ENCODE measurements around the gene MUC22. TPM values are rescaled to one million over a fixed set of nuclear protein-coding genes. Genes with fewer than 3 reads are reported as not detected.
"Not testable (repeated sequence)": the region's sequence is repeated elsewhere in the genome, so short reads cannot be mapped to it uniquely, and the experiment has no call there.

The MUC22 gene
- total and polyA plus RNA-seq, 7 experiments from 2014 or later: not detected

DNA sequence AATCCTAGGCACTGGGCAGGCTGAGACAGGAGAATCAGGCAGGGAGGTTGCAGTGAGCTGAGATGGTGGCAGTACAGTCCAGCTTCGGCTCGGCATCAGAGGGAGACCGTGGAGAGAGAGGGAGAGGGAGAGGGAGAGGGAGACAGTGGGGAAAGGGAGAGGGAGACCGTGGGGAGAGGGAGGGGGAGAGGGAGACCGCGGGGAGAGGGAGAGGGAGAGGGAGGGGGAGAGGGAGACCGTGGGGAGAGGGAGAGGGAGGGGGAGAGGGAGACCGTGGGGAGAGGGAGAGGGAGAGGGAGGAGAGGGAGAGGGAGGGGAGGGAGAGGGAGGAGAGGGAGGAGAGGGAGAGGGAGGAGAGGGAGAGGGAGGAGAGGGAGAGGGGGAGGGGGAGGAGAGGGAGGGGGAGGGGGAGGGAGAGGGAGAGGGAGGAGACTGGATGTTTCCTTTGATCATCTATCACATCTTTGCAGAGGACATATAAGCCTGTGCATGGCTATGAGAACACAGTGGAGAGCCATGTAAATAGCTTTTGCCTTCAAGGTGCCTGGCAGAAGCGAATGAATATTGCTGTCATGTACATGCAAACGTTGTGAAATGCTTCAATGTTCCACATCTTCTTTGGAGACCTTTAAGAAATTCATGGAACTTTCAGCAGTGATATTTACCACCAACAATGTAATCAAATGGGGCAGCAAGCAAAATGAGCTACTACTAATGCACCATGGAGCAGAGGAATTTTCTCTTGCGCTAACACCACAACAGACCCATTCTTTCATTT, 57.8 kb downstream of the MUC22 start:
- H3K4me1 ChIP-seq (ENCODE audit: control insufficient read depth in 2 of 2, insufficient read depth in 2 of 2, low read length in 2 of 2); H3K9me3 ChIP-seq (ENCODE audit: control insufficient read depth in 2 of 3, low read length in 3 of 3); H3K27me3 ChIP-seq (ENCODE audit: control insufficient read depth in 2 of 2, insufficient read depth in 2 of 2, low read length in 2 of 2); H3K27me3 Mint-ChIP-seq; DNase-seq; H3K4me3 Mint-ChIP-seq; POLR2A ChIA-PET; H3K9me3 Mint-ChIP-seq; H3K4me1 Mint-ChIP-seq; H3K4me3 ChIP-seq (ENCODE audit: low read length); H3K36me3 Mint-ChIP-seq; intact Hi-C loops (cut with micrococcal nuclease); H3K36me3 ChIP-seq (ENCODE audit: control insufficient read depth in 2 of 3, insufficient read depth in 3 of 3, low read length in 3 of 3); H3K27ac Mint-ChIP-seq; ATAC-seq; H3K27ac ChIP-seq (ENCODE audit: low read depth, low read length): not testable (repeated sequence)
- CTCF ChIA-PET: interaction anchor here (1.5 to 3.4 kb wide), 3 partner anchors 19 to 184 kb away, joined by 3 to 15 read pairs (median 10); no protein-coding TSS in a partner anchor

DNA sequence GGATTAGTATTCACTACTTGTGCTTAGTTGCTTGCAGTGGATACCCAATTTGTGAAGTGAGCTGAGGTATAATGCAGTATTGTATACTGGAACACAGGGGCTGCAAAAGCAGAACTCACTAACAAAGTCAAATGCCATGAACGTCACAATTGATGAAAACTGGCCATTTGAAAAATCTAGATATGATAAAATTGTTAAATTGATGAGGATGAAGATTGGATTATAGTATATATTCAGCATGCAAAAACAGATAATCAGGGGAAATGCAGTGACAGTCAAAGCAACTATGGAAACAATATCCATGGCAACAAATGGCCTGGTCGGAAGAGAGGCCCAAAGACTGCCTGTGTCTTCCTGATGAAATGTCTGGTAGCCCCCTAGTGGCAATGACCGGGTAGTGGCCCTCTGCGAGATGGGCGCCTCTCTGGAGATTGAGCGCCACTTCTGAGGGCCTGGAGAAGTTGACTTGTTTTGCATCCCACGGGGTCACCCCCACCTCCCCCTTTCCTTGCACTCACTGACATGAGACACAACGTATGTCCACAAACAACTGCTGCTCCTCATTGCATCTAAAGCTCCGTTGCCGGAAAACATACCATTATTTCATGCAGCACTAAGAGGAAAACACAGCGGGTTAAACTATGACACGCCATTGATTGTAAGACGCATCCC, 58.5 kb downstream of the MUC22 start:
- Mint-ChIP-seq H3K9me3 (no peaks in the 10 kb centered on the region), H3K4me1 (peaks cover 0 to 7% (median 0%) of the 10 kb centered on the region in 7 donors), H3K4me3 (no peak overlapping the region), H3K27ac (peak overlapping the region in 1 of 9 donors; percentile 20), H3K36me3 (no peaks in the 10 kb centered on the region), H3K27me3 (peaks cover 0 to 2% (median 0%) of the 10 kb centered on the region in 5 donors)
- Histone ChIP-seq H3K9me3 (ENCODE audit: control insufficient read depth in 2 of 3, low read length in 3 of 3) (no peaks in the 10 kb centered on the region), H3K4me1 (ENCODE audit: control insufficient read depth in 2 of 2, insufficient read depth in 2 of 2, low read length in 2 of 2) (no peaks in the 10 kb centered on the region), H3K27me3 (ENCODE audit: control insufficient read depth in 2 of 2, insufficient read depth in 2 of 2, low read length in 2 of 2) (no peaks in the 10 kb centered on the region), H3K4me3 (ENCODE audit: low read length) (no peak overlapping the region), H3K36me3 (ENCODE audit: control insufficient read depth in 2 of 3, insufficient read depth in 3 of 3, low read length in 3 of 3) (no peaks in the 10 kb centered on the region), H3K27ac (ENCODE audit: low read depth, low read length) (no peak overlapping the region)
- POLR2A ChIA-PET: interaction anchor here (2.0 kb wide), 1 partner anchor 17 kb away, joined by 6 read pairs; no protein-coding TSS in a partner anchor
- ATAC-seq: peak; percentile 96
- CTCF ChIA-PET: interaction anchor here (0.6 to 3.4 kb wide), 8 partner anchors 9 to 185 kb away, joined by 3 to 15 read pairs (median 4); no protein-coding TSS in a partner anchor
- peak; percentile 45 to 73 (median 61) for DNase-seq
- intact Hi-C loops (cut with micrococcal nuclease): loop anchor here (1.0 kb wide), 1 partner anchor 154 kb away; no protein-coding TSS in a partner anchor

DNA sequence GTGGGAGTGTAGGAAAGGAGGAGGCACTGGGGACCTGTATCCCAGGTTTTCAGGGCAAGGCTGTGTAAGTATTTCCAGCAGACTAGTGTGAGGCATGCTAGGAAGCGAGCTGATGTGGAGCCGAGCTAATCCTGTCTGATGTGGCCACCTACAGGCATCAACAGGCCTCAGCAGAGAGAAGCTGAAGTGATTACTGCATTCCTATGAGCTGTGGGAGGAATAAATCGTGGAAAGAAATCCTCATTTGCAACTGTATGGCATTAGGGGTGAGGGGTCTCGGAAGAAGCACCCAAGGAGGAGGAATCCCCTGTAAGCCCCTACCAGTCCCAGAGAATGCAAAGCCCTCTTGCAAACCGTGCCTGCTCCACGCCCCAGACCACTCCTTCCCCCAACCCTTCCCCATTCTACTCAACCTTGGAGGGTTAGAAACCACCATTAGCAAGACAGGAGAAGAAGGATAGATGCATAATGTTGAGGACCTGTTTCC, 60.5 kb downstream of the MUC22 start:
- H3K9me3 Mint-ChIP-seq: no peaks in the 10 kb centered on the region
- no peak overlapping the region for H3K4me3 Mint-ChIP-seq
- H3K27ac Mint-ChIP-seq: no peak overlapping the region
- no peaks in the 10 kb centered on the region for H3K27me3 ChIP-seq (ENCODE audit: control insufficient read depth in 2 of 2, insufficient read depth in 2 of 2, low read length in 2 of 2)
- H3K27me3 Mint-ChIP-seq: peaks cover 0 to 2% (median 0%) of the 10 kb centered on the region in 5 donors
- no peak overlapping the region for H3K4me3 ChIP-seq (ENCODE audit: low read length)
- H3K36me3 ChIP-seq (ENCODE audit: control insufficient read depth in 2 of 3, insufficient read depth in 3 of 3, low read length in 3 of 3): no peaks in the 10 kb centered on the region
- no peaks in the 10 kb centered on the region for H3K36me3 Mint-ChIP-seq
- no peak overlapping the region for H3K27ac ChIP-seq (ENCODE audit: low read depth, low read length)
- POLR2A ChIA-PET: interaction anchor here (2.0 kb wide), 1 partner anchor 15 kb away, joined by 6 read pairs; no protein-coding TSS in a partner anchor
- DNase-seq: no peak
- no peak for ATAC-seq
- intact Hi-C loops (cut with micrococcal nuclease): no loop called here
- no peaks in the 10 kb centered on the region for H3K4me1 ChIP-seq (ENCODE audit: control insufficient read depth in 2 of 2, insufficient read depth in 2 of 2, low read length in 2 of 2)
- H3K9me3 ChIP-seq (ENCODE audit: control insufficient read depth in 2 of 3, low read length in 3 of 3): no peaks in the 10 kb centered on the region
- peaks cover 0 to 7% (median 0%) of the 10 kb centered on the region in 7 donors for H3K4me1 Mint-ChIP-seq
- CTCF ChIA-PET: interaction anchor here (1.2 to 3.4 kb wide), 3 partner anchors 9 to 158 kb away, joined by 3 to 15 read pairs (median 12); no protein-coding TSS in a partner anchor

DNA sequence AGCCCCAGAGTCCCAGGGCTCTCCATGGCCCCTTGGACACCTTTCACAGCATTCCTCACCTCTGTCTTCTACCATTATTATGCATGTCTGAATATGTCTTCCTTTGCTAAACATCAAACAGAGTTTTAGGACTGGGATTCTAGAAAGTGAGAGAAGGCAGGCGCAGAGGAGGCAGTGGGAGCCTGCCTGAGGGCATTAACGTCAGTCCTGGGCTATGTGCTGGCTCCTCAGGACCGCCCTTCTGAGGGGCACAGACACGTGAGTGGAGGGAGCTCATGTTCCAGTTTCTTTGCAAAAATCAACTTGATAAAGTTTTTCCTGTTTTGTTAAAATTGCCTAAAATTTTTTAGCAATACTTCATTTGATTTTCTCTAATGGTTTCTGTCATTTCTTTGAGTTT, 64.1 kb downstream of the MUC22 start:
- DNase-seq (no peak), ATAC-seq (no peak)
- H3K4me3 Mint-ChIP-seq: no peak overlapping the region
- H3K27me3 Mint-ChIP-seq: peaks cover 0 to 2% (median 0%) of the 10 kb centered on the region in 5 donors
- Histone ChIP-seq H3K9me3 (ENCODE audit: control insufficient read depth in 2 of 3, low read length in 3 of 3) (no peaks in the 10 kb centered on the region), H3K27me3 (ENCODE audit: control insufficient read depth in 2 of 2, insufficient read depth in 2 of 2, low read length in 2 of 2) (no peaks in the 10 kb centered on the region), H3K36me3 (ENCODE audit: control insufficient read depth in 2 of 3, insufficient read depth in 3 of 3, low read length in 3 of 3) (no peaks in the 10 kb centered on the region), H3K27ac (ENCODE audit: low read depth, low read length) (no peak overlapping the region), H3K4me3 (ENCODE audit: low read length) (no peak overlapping the region), H3K4me1 (ENCODE audit: control insufficient read depth in 2 of 2, insufficient read depth in 2 of 2, low read length in 2 of 2) (peaks cover 2 to 3% of the 10 kb centered on the region in 2 donors)
- intact Hi-C loops (cut with micrococcal nuclease): no loop called here
- no peaks in the 10 kb centered on the region for H3K36me3 Mint-ChIP-seq
- ChIA-PET POLR2A (no interaction called here), CTCF (no interaction called here)
- peak overlapping the region in 3 of 9 donors; percentile 10 to 41 (median 29) for H3K27ac Mint-ChIP-seq
- H3K9me3 Mint-ChIP-seq: no peaks in the 10 kb centered on the region
- peaks cover 0 to 3% (median 3%) of the 10 kb centered on the region in 7 donors for H3K4me1 Mint-ChIP-seq

DNA sequence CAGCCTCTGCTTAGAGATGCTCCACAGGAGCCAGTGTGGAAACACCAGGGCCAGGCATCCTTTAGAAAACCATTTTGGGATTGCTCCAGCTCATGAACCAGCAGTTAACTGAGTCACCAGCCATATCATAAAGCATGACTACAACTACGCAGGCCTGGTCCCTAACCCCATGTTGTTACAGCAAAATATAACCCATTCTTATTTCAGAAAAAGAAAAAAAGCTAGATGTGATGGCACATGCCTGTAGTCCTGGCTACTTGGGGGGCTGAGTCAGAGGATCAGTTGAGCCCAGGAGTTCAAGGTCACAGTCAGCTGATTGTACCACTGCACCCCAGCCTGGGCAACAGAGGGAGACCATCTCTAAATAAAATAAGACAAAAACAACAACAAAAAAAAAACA, 65.3 kb downstream of the MUC22 start:
- Mint-ChIP-seq H3K27me3 (peaks cover 0 to 7% (median 0%) of the 10 kb centered on the region in 5 donors), H3K4me3 (no peak overlapping the region), H3K9me3 (no peaks in the 10 kb centered on the region), H3K36me3 (no peaks in the 10 kb centered on the region), H3K27ac (no peak overlapping the region), H3K4me1 (peaks cover 4 to 9% (median 8%) of the 10 kb centered on the region in 7 donors)
- ChIA-PET CTCF (interaction anchor here (0.8 to 1.0 kb wide), 2 partner anchors 16 to 397 kb away, joined by 3 read pairs; no protein-coding TSS in a partner anchor), POLR2A (no interaction called here)
- no peaks in the 10 kb centered on the region for H3K27me3 ChIP-seq (ENCODE audit: control insufficient read depth in 2 of 2, insufficient read depth in 2 of 2, low read length in 2 of 2)
- no peak for ATAC-seq
- H3K27ac ChIP-seq (ENCODE audit: low read depth, low read length): no peak overlapping the region
- no peaks in the 10 kb centered on the region for H3K36me3 ChIP-seq (ENCODE audit: control insufficient read depth in 2 of 3, insufficient read depth in 3 of 3, low read length in 3 of 3)
- intact Hi-C loops (cut with micrococcal nuclease): no loop called here
- H3K4me1 ChIP-seq (ENCODE audit: control insufficient read depth in 2 of 2, insufficient read depth in 2 of 2, low read length in 2 of 2): peaks cover 5 to 6% of the 10 kb centered on the region in 2 donors
- DNase-seq: no peak
- H3K4me3 ChIP-seq (ENCODE audit: low read length): no peak overlapping the region
- H3K9me3 ChIP-seq (ENCODE audit: control insufficient read depth in 2 of 3, low read length in 3 of 3): no peaks in the 10 kb centered on the region

DNA sequence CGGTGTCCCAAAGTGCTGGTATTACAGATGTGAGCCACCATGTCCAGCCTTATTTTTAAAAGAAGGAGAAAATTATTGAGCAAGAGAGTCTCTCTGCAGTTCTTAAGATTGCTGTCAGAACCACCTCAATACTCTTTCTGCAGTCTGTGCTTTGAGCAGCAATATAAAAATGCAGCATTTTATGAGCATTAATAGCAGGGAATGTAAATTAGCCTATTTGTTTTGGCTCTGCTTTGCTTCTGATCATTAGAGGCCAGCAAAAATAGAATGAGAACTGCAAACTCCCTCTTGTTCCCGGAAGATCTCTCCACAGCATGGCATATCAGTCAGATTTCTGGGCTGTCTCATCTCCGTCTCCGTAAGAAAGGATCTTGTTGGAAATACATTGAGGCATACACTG, 66.3 kb downstream of the MUC22 start:
- H3K27ac Mint-ChIP-seq: no peak overlapping the region
- no peak for DNase-seq
- peaks cover 4 to 9% (median 8%) of the 10 kb centered on the region in 7 donors for H3K4me1 Mint-ChIP-seq
- no peaks in the 10 kb centered on the region for H3K9me3 ChIP-seq (ENCODE audit: control insufficient read depth in 2 of 3, low read length in 3 of 3)
- no peak for ATAC-seq
- H3K36me3 ChIP-seq (ENCODE audit: control insufficient read depth in 2 of 3, insufficient read depth in 3 of 3, low read length in 3 of 3): no peaks in the 10 kb centered on the region
- H3K4me3 ChIP-seq (ENCODE audit: low read length): no peak overlapping the region
- intact Hi-C loops (cut with micrococcal nuclease): no loop called here
- H3K4me3 Mint-ChIP-seq: no peak overlapping the region
- CTCF ChIA-PET: no interaction called here
- no peaks in the 10 kb centered on the region for H3K36me3 Mint-ChIP-seq
- H3K27me3 Mint-ChIP-seq: peaks cover 0 to 12% (median 0%) of the 10 kb centered on the region in 5 donors
- peaks cover 5 to 6% of the 10 kb centered on the region in 2 donors for H3K4me1 ChIP-seq (ENCODE audit: control insufficient read depth in 2 of 2, insufficient read depth in 2 of 2, low read length in 2 of 2)
- no peaks in the 10 kb centered on the region for H3K27me3 ChIP-seq (ENCODE audit: control insufficient read depth in 2 of 2, insufficient read depth in 2 of 2, low read length in 2 of 2)
- no peak overlapping the region for H3K27ac ChIP-seq (ENCODE audit: low read depth, low read length)
- H3K9me3 Mint-ChIP-seq: no peaks in the 10 kb centered on the region
- POLR2A ChIA-PET: no interaction called here

Measured in naive thymus-derived CD4-positive, alpha-beta T cell (primary cell).